GM06990 (cell line): ENCODE results near the gene PHACTR3.

ENCODE experiments used
- DNase-seq: peaks from one replicate; pipeline ENCODE4 v3.0.0-alpha.2; 2011; ENCODE audit not compliant: insufficient read length; ENCODE audit errors: extremely low read depth
- H3K27me3 ChIP-seq: replicated peaks from 2 replicates; pipeline ENCODE4 v1.6.0; 2011; ENCODE audit warnings: low read length; ENCODE audit not compliant: control insufficient read depth, insufficient read depth
- H3K36me3 ChIP-seq: 2 replicates; pipeline ENCODE4 v1.5.1; 2011; ENCODE audit warnings: low read length; ENCODE audit not compliant: control insufficient read depth, insufficient read depth
- H3K4me3 ChIP-seq: replicated peaks from 2 replicates; pipeline ENCODE4 v1.5.1; 2011; ENCODE audit warnings: low read depth, mild to moderate bottlenecking, control low read depth, low read length
- CTCF ChIP-seq: IDR thresholded peaks from 2 replicates; pipeline ENCODE4 v1.5.1; 2011; ENCODE audit warnings: low read length, control low read depth, mild to moderate bottlenecking, inconsistent platforms; ENCODE audit not compliant: insufficient read depth, poor library complexity, severe bottlenecking

PHACTR3 gene

GRCh38 chr20:59742351-59743095, 138.2 kb downstream of the PHACTR3 start:
- H3K4me3 ChIP-seq: no peak overlapping the region
- no peaks in the 10 kb centered on the region for H3K36me3 ChIP-seq
- no peaks in the 10 kb centered on the region; the same call in 1 of the 2 replicates for H3K27me3 ChIP-seq
- no peak for TF ChIP-seq CTCF
- no peak for DNase-seq

- Histone ChIP-seq H3K4me3 (no peak overlapping the region), H3K36me3 (no peaks in the 10 kb centered on the region), H3K27me3 (no peaks in the 10 kb centered on the region; the same call in 1 of the 2 replicates)
- TF ChIP-seq CTCF: no peak
- no peak for DNase-seq
These were observed 139.0 kb downstream of the PHACTR3 start for GRCh38 chr20:59743308-59743707.

- H3K27me3 ChIP-seq: no peaks in the 10 kb centered on the region
- peak; percentile 69 for TF ChIP-seq CTCF
- peak; percentile 31 for DNase-seq
- no peaks in the 10 kb centered on the region for H3K36me3 ChIP-seq
- H3K4me3 ChIP-seq: no peak overlapping the region
These were observed 139.6 kb downstream of the PHACTR3 start for GRCh38 chr20:59743767-59744485.

- Histone ChIP-seq H3K36me3 (no peaks in the 10 kb centered on the region), H3K4me3 (no peak overlapping the region), H3K27me3 (no peaks in the 10 kb centered on the region)
- DNase-seq: no peak
- TF ChIP-seq CTCF: no peak
These were observed 140.4 kb downstream of the PHACTR3 start for GRCh38 chr20:59744756-59745155.

- no peak for DNase-seq
- H3K4me3 ChIP-seq: no peak overlapping the region
- H3K27me3 ChIP-seq: no peaks in the 10 kb centered on the region
- no peak for TF ChIP-seq CTCF
- no peaks in the 10 kb centered on the region for H3K36me3 ChIP-seq
These were observed 140.9 kb downstream of the PHACTR3 start for GRCh38 chr20:59745201-59745600.
